ENCODE data around the gene CRTC3.
"Not testable (repeated sequence)": the region's sequence is repeated elsewhere in the genome, so short reads cannot be mapped to it uniquely, and the experiment has no call there.

CRTC3 gene

DNA sequence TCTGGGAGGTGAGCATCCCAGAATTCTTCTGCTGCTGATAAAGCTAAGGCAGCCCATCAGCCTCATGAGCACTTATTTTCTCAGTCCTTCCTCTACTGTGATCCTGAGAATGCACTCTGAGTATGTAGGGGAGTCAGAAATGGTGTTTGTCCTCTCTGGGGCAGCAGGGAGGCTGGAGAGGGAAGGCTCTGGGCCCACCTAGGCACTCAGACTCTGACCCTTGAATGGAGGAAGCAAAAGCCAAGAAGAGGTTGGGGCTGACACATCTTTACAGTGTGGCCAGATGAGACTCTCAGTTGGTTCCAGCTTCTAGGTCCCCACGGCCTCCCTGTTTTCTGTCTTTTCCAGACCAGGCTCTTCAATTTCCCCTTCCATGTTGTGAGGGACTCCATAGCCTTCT lies 151.3 kb downstream of the CRTC3 start:
- H3K27me3 ChIP-seq (ENCODE audit: insufficient read depth, low read length) = no peaks in the 10 kb centered on the region
- H2AFZ ChIP-seq (ENCODE audit: low read depth, low read length) = no peak overlapping the region
- no peaks in the 10 kb centered on the region for H3K36me3 ChIP-seq (ENCODE audit: insufficient read depth, low read length)
- H3K4me1 ChIP-seq (ENCODE audit: insufficient read depth, low read length) = no peaks in the 10 kb centered on the region
- H3K9me3 ChIP-seq (ENCODE audit: low read length) = no peaks in the 10 kb centered on the region
- no peak overlapping the region for H3K4me3 ChIP-seq (ENCODE audit: low read length)

DNA sequence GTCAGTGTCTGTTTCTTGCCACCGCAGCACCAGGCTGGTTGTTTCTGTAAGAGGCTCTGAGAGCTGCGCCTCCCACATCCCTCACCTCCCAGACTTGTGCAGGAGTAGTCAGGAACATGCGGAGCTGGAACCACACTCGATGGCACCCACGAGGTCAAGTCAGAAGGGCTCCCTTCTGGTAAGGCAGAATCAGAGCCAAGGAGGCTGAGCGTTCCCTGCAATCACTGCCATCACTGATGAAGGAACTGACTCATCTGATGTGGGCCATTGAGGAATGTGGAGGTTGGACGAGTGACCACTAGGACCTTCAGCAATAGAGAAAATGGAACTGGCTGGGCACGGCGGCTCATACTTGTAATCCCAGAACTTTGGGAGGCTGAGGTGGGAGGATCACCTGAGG lies 151.8 kb downstream of the CRTC3 start:
- Histone ChIP-seq H3K36me3 (ENCODE audit: insufficient read depth, low read length) (no peaks in the 10 kb centered on the region), H3K4me1 (ENCODE audit: insufficient read depth, low read length) (peaks cover under 1% of the 10 kb centered on the region), H3K9me3 (ENCODE audit: low read length) (no peaks in the 10 kb centered on the region), H3K4me3 (ENCODE audit: low read length) (no peak overlapping the region), H3K27me3 (ENCODE audit: insufficient read depth, low read length) (no peaks in the 10 kb centered on the region), H2AFZ (ENCODE audit: low read depth, low read length) (no peak overlapping the region)

DNA sequence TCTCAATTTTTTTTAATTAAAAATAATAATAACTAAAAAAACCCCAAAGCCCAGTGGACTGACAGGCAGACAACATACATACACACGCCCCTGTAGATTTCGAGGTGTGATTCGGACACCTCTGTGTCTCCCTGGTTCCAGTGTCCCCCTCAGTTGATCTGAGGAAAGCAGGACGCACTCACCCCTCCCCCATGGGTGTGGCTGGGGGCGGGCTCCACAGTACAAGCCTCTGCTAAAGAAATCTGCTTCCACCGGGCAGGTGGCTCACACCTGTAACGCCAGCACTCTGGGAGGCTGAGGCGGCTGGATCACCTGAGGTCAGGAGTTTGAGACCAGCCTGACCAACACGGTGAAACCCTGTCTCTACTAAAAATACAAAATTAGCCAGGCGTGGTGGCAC lies 153.6 kb downstream of the CRTC3 start:
- H3K4me3 ChIP-seq (ENCODE audit: low read length) = no peak overlapping the region
- H3K36me3 ChIP-seq (ENCODE audit: insufficient read depth, low read length) = no peaks in the 10 kb centered on the region
- H3K9me3 ChIP-seq (ENCODE audit: low read length) = no peaks in the 10 kb centered on the region
- H3K4me1 ChIP-seq (ENCODE audit: insufficient read depth, low read length) = peaks cover 5% of the 10 kb centered on the region
- H3K27me3 ChIP-seq (ENCODE audit: insufficient read depth, low read length) = no peaks in the 10 kb centered on the region
- H2AFZ ChIP-seq (ENCODE audit: low read depth, low read length) = no peak overlapping the region

DNA sequence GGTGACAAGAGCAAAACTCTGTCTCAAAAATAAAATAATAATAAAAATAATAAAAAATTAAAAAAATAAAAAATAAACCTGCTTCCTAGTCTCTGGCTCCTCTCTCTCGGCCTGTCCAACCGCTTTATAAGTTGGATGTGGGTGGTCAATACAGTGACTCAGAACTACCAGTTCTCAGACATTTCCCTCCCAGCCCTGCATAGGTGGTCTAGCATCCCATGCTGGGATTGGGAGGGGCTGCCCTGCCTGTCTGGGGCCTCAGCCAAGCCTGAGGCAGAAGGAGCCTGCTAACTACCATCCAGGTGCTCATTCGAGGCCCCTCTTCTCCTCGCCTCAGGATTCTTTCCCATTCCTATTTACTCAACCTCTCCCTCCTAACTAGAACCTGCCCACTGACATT lies 154.2 kb downstream of the CRTC3 start:
- H2AFZ ChIP-seq (ENCODE audit: low read depth, low read length) = no peak overlapping the region
- no peaks in the 10 kb centered on the region for H3K27me3 ChIP-seq (ENCODE audit: insufficient read depth, low read length)
- H3K4me1 ChIP-seq (ENCODE audit: insufficient read depth, low read length) = peaks cover 5% of the 10 kb centered on the region
- H3K9me3 ChIP-seq (ENCODE audit: low read length) = no peaks in the 10 kb centered on the region
- no peak overlapping the region for H3K4me3 ChIP-seq (ENCODE audit: low read length)
- H3K36me3 ChIP-seq (ENCODE audit: insufficient read depth, low read length) = no peaks in the 10 kb centered on the region

DNA sequence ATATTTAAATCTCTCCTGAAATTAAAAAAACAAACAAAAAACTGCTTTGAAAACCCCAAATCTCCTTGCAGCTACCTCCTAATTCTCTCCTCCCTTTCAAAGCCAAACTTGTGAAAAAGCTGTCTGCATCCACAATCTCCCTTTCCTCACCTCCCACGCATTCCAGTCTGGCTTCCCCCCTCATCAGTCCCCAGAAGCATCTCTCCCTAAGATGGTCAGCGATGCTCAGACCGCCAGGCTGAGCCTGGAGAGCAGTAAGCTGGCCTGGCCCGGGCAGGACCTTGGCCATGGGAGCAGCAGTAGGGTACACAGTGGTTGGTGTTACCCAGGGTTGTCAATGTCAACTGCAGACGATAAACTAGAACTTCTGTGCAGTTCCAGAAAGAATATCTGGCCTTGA lies 154.6 kb downstream of the CRTC3 start:
- Histone ChIP-seq H3K9me3 (ENCODE audit: low read length) (no peaks in the 10 kb centered on the region), H3K4me3 (ENCODE audit: low read length) (no peak overlapping the region), H2AFZ (ENCODE audit: low read depth, low read length) (no peak overlapping the region), H3K27me3 (ENCODE audit: insufficient read depth, low read length) (no peaks in the 10 kb centered on the region), H3K36me3 (ENCODE audit: insufficient read depth, low read length) (no peaks in the 10 kb centered on the region), H3K4me1 (ENCODE audit: insufficient read depth, low read length) (peaks cover 5% of the 10 kb centered on the region)

DNA sequence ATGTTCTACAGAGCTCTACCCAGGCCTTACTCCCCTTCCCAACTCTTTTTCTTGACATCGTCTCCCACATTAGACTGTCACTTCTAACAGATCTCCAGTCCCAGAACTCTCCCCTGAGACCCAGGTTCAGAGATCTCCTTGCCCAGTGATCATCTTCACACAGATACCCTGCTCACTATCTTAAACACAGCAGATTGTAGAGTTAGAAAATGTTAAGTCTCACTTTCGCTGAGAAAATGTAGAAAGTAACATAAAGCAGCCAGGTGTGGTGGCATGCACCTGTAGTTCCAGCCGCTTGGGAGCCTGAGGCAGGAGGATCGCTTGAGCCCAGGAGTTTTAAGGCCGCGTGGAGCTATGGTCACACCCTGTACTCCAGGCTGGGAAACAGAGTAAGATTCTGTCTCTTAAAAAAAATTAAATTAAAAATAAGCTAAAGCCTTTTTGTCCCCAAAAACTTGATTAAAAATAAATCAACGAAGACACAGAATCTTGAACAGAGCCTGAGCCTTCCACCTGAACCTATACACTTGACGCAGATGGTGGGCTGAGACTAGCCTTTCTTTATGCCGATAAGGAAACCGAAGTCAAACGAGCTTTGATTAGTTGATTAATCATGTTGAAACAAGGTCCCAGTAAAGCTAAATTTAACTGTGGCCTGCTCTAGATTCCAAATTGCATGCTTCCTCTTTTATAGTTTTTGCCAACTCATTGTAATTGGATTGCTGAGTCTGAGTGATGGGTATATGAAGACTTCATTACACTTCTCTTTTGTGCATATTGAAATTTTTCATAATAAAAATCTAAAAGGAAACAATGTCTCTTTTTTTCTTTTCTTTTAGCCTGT lies 156.1 kb downstream of the CRTC3 start:
- H3K4me1 ChIP-seq (ENCODE audit: insufficient read depth, low read length) = peaks cover 5% of the 10 kb centered on the region
- no peak overlapping the region for H3K4me3 ChIP-seq (ENCODE audit: low read length)
- no peaks in the 10 kb centered on the region for H3K27me3 ChIP-seq (ENCODE audit: insufficient read depth, low read length)
- H3K9me3 ChIP-seq (ENCODE audit: low read length) = no peaks in the 10 kb centered on the region
- no peaks in the 10 kb centered on the region for H3K36me3 ChIP-seq (ENCODE audit: insufficient read depth, low read length)
- no peak overlapping the region for H2AFZ ChIP-seq (ENCODE audit: low read depth, low read length)

GRCh38 chr15:90686435-90687218 lies 156.9 kb downstream of the CRTC3 start:
- H3K36me3 ChIP-seq (ENCODE audit: insufficient read depth, low read length) = no peaks in the 10 kb centered on the region
- H3K9me3 ChIP-seq (ENCODE audit: low read length) = no peaks in the 10 kb centered on the region
- H3K4me3 ChIP-seq (ENCODE audit: low read length) = no peak overlapping the region
- no peak overlapping the region for H2AFZ ChIP-seq (ENCODE audit: low read depth, low read length)
- H3K4me1 ChIP-seq (ENCODE audit: insufficient read depth, low read length) = peaks cover 5% of the 10 kb centered on the region
- no peaks in the 10 kb centered on the region for H3K27me3 ChIP-seq (ENCODE audit: insufficient read depth, low read length)

DNA sequence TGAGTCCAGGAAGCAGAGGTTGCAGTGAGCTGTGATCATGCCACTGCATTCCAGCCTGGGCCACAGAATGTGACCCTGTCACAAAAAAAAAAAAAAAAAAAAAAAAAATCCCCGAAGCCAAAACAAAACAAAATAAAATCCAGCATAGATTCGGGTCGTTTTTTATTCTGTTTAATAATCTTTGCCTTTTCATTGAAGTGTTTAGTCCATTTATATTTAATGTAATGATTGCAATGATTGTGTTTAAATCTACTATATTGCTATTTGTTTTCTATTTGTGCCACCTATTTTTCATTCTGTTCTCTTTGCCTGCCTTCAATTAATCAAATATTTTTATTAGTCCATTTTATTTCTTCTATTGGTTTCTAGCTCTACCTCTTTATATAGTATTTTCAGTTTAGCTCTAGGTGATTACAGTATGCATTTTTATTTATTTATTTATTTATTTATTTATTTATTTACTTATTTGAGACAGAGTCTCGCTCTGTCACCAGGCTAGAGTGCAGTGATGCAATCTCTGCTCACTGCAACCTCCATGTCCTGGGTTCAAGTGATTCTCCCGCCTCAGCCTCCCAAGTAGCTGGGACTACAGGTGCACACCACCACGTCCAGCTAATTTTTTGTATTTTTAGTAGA lies 159.7 kb downstream of the CRTC3 start:
- H3K4me1 ChIP-seq (ENCODE audit: insufficient read depth, low read length); H3K27me3 ChIP-seq (ENCODE audit: insufficient read depth, low read length); H3K36me3 ChIP-seq (ENCODE audit: insufficient read depth, low read length); H3K9me3 ChIP-seq (ENCODE audit: low read length); H2AFZ ChIP-seq (ENCODE audit: low read depth, low read length); H3K4me3 ChIP-seq (ENCODE audit: low read length): not testable (repeated sequence)

- H3K4me3 ChIP-seq (ENCODE audit: low read length) = no peak overlapping the region
- H3K4me1 ChIP-seq (ENCODE audit: insufficient read depth, low read length) = peaks cover 5% of the 10 kb centered on the region
- no peaks in the 10 kb centered on the region for H3K9me3 ChIP-seq (ENCODE audit: low read length)
- no peaks in the 10 kb centered on the region for H3K27me3 ChIP-seq (ENCODE audit: insufficient read depth, low read length)
- H2AFZ ChIP-seq (ENCODE audit: low read depth, low read length) = no peak overlapping the region
- no peaks in the 10 kb centered on the region for H3K36me3 ChIP-seq (ENCODE audit: insufficient read depth, low read length)
Observed at GRCh38 chr15:90690585-90690984, 160.9 kb downstream of the CRTC3 start.

- peaks cover 5% of the 10 kb centered on the region for H3K4me1 ChIP-seq (ENCODE audit: insufficient read depth, low read length)
- no peaks in the 10 kb centered on the region for H3K27me3 ChIP-seq (ENCODE audit: insufficient read depth, low read length)
- no peak overlapping the region for H3K4me3 ChIP-seq (ENCODE audit: low read length)
- H3K36me3 ChIP-seq (ENCODE audit: insufficient read depth, low read length) = no peaks in the 10 kb centered on the region
- H3K9me3 ChIP-seq (ENCODE audit: low read length) = no peaks in the 10 kb centered on the region
- H2AFZ ChIP-seq (ENCODE audit: low read depth, low read length) = no peak overlapping the region
Observed at GRCh38 chr15:90691369-90691768, 161.6 kb downstream of the CRTC3 start.

- H3K36me3 ChIP-seq (ENCODE audit: insufficient read depth, low read length) = no peaks in the 10 kb centered on the region
- no peak overlapping the region for H3K4me3 ChIP-seq (ENCODE audit: low read length)
- H3K4me1 ChIP-seq (ENCODE audit: insufficient read depth, low read length) = no peaks in the 10 kb centered on the region
- H2AFZ ChIP-seq (ENCODE audit: low read depth, low read length) = no peak overlapping the region
- H3K9me3 ChIP-seq (ENCODE audit: low read length) = no peaks in the 10 kb centered on the region
- H3K27me3 ChIP-seq (ENCODE audit: insufficient read depth, low read length) = no peaks in the 10 kb centered on the region
Observed at GRCh38 chr15:90691982-90692773, 162.5 kb downstream of the CRTC3 start.

Measured in neuron (in vitro differentiated cells).